Adrenal gland (tissue), 5 donors: ENCODE results near the gene RELA.
A peak's percentile ranks its signal among the peaks of the same experiment; 100 is the strongest.

Experiments used
- CTCF ChIP-seq, 6 experiments: fragments of 450-650 bp in 4 of 6; fragments of 200-600 bp in 2 of 6; sonication (generic) in 1 of 6; IDR thresholded peaks; 1 replicate in 5 of 6; 2 replicates in 1 of 6; pipeline versions ENCODE4 v1.5.1 to v1.8.0; 2016 to 2021; ENCODE audit warnings: antibody characterized with exemption in 6 of 6, mild to moderate bottlenecking in 2 of 6, moderate library complexity in 1 of 6
- POLR2A ChIP-seq, 2 donors: fragments of 450-650 bp; IDR thresholded peaks; one replicate each; pipeline ENCODE4 v1.6.1; 2017; ENCODE audit warnings: antibody characterized with exemption in 2 of 2, mild to moderate bottlenecking in 2 of 2, moderate library complexity in 1 of 2
- donor health status: DM: no; HTN: no; CAD: no.

- TF ChIP-seq CTCF (IDR thresholded peaks at IDR 0.05): peak in 2 of 6 experiments; percentile 7 to 27
- peak; percentile 78 to 90 for TF ChIP-seq POLR2A (IDR thresholded peaks at IDR 0.05)
These were observed at the start of gene RELA for GRCh38 chr11:65662799-65663638.
